Measurements from ENCODE around the gene TMIE.

- TF ChIP-seq CTCF (conservative IDR thresholded peaks at IDR 0.05) (no peak), ZFX (IDR thresholded peaks at IDR 0.05) (no peak)
These were observed 13.7 kb downstream of the TMIE start for GRCh38 chr3:46714728-46715506.

Measured in C4-2B (cell line).